HS-5 (cell line): ENCODE data around the gene RXFP4.
A peak's percentile ranks its signal among the peaks of the same experiment; 100 is the strongest.
"Not testable (repeated sequence)": the region's sequence is repeated elsewhere in the genome, so short reads cannot be mapped to it uniquely, and the experiment has no call there.

Experiments
- DNase-seq: peaks from one replicate; pipeline ENCODE4 v3.0.0-alpha.2; 2012; ENCODE audit warnings: low read depth

RXFP4 gene

GRCh38 chr1:155940993-155941844 is at the start of gene RXFP4:
Gene RXFP4, plus strand, starts transcription at chr1:155941638. Its CDS starts 72 bp downstream, at chr1:155941710.
- DNase-seq: no peak

- peak; percentile 58 for DNase-seq
These were observed 48.6 kb upstream of the RXFP4 start for GRCh38 chr1:155892796-155893195.

GRCh38 chr1:155893389-155894142 is 47.9 kb upstream of the RXFP4 start:
- DNase-seq: peak; percentile 85

- DNase-seq: not testable (repeated sequence)
These were observed 45.8 kb upstream of the RXFP4 start for GRCh38 chr1:155895617-155896016.

- not testable (repeated sequence) for DNase-seq
These were observed 45.0 kb upstream of the RXFP4 start for GRCh38 chr1:155896476-155896875.

- DNase-seq: no peak
These were observed 43.7 kb upstream of the RXFP4 start for GRCh38 chr1:155897746-155898145.

- no peak for DNase-seq
These were observed 42.5 kb upstream of the RXFP4 start for GRCh38 chr1:155898888-155899287.

- DNase-seq: no peak
These were observed 41.8 kb upstream of the RXFP4 start for GRCh38 chr1:155899683-155900082.

GRCh38 chr1:155900161-155900560 is 41.3 kb upstream of the RXFP4 start:
- DNase-seq: no peak

GRCh38 chr1:155904261-155904660 is 37.2 kb upstream of the RXFP4 start:
- no peak for DNase-seq

- DNase-seq: no peak
These were observed 31.5 kb upstream of the RXFP4 start for GRCh38 chr1:155909894-155910293.

GRCh38 chr1:155910621-155911121 is 30.8 kb upstream of the RXFP4 start:
- DNase-seq: no peak

- peak; percentile 50 for DNase-seq
These were observed 30.0 kb upstream of the RXFP4 start, which contains the start of gene RIT1 for GRCh38 chr1:155911156-155912055. Gene RIT1, minus strand, starts transcription at chr1:155911349. Its CDS starts 588 bp downstream, at chr1:155910761.

GRCh38 chr1:155912056-155912536 is 29.3 kb upstream of the RXFP4 start:
- no peak for DNase-seq

GRCh38 chr1:155913969-155914757 is 27.3 kb upstream of the RXFP4 start:
- peak; percentile 36 for DNase-seq

- no peak for DNase-seq
These were observed 22.8 kb upstream of the RXFP4 start for GRCh38 chr1:155918660-155919059.

GRCh38 chr1:155919801-155920200 is 21.6 kb upstream of the RXFP4 start:
- no peak for DNase-seq

GRCh38 chr1:155920717-155921116 is 20.7 kb upstream of the RXFP4 start:
- no peak for DNase-seq

- DNase-seq: no peak
These were observed 15.9 kb upstream of the RXFP4 start for GRCh38 chr1:155925506-155925905.

GRCh38 chr1:155929057-155929456 is 12.4 kb upstream of the RXFP4 start:
- no peak for DNase-seq

GRCh38 chr1:155930725-155931124 is 10.7 kb upstream of the RXFP4 start:
- not testable (repeated sequence) for DNase-seq
